Adipose tissue (tissue), 3 donors: ENCODE results near the gene SHD. TPM values are rescaled to one million over a fixed set of nuclear protein-coding genes. Genes with fewer than 3 reads are reported as not detected.
"Not testable (repeated sequence)": the region's sequence is repeated elsewhere in the genome, so short reads cannot be mapped to it uniquely, and the experiment has no call there.

Experiments used
- H3K27ac ChIP-seq: one replicate; pipeline ENCODE4 v1.5.1; 2013; ENCODE audit warnings: low read depth, low read length
- WGBS, 3 donors: extraction: QIAGEN DNeasy Blood & Tissue Kit; methylation state at CpG; one replicate each; pipeline ENCODE4 v1.1.7; 2013; 5-methylcytosine and 5-hydroxymethylcytosine counted together
- polyA plus RNA-seq, 3 donors: library from polyadenylated mRNA; stranded (reverse); fragments of 200-250 nt; gene quantifications; one replicate each; pipeline ENCODE4 v1.2.3, GENCODE V29; 2013
- donor health status: healthy with polysubstance abuse.
- donor health status: Bipolar disorder and iron deficiency.
- donor health status: healthy.

The SHD gene
- polyA plus RNA-seq, 3 donors, result 0.12 TPM; not detected in 2

GRCh38 chr19:4264812-4265211, 14.3 kb upstream of the SHD start:
- H3K27ac ChIP-seq, result no peak overlapping the region
- WGBS, 3 donors, result 71 to 74% (median 73%) methylated on average over 4 of the region's 4 CpGs

- H3K27ac ChIP-seq, result no peak overlapping the region
- 84 to 91% (median 87%) methylated on average over 18 of the region's 18 CpGs for WGBS, 3 donors
These were observed 12.6 kb upstream of the SHD start for GRCh38 chr19:4266253-4267000.

GRCh38 chr19:4267101-4267900, 11.8 kb upstream of the SHD start:
- 42 to 47% (median 42%) methylated on average over 19 to 21 of the region's 21 CpGs for WGBS, 3 donors
- no peak overlapping the region for H3K27ac ChIP-seq

- 74 to 89% (median 88%) methylated on average over 30 of the region's 30 CpGs for WGBS, 3 donors
These were observed 10.9 kb upstream of the SHD start for GRCh38 chr19:4267901-4268815.

GRCh38 chr19:4268816-4269430, 10.1 kb upstream of the SHD start:
- WGBS, 3 donors, result 85 to 89% (median 85%) methylated on average over 13 of the region's 13 CpGs

More at GRCh38 chr19:4267901-4268815, 10.9 kb upstream of the SHD start:
- H3K27ac ChIP-seq, result no peak overlapping the region

GRCh38 chr19:4272894-4273293, 6.2 kb upstream of the SHD start:
- no peak overlapping the region for H3K27ac ChIP-seq
- WGBS, 3 donors, result 74 to 80% (median 75%) methylated on average over 10 of the region's 10 CpGs

More at GRCh38 chr19:4268816-4269430, 10.1 kb upstream of the SHD start:
- H3K27ac ChIP-seq, result no peak overlapping the region

- not testable (repeated sequence) for H3K27ac ChIP-seq
- 66 to 88% (median 86%) methylated on average over 6 of the region's 6 CpGs for WGBS, 3 donors
These were observed 4.8 kb upstream of the SHD start for GRCh38 chr19:4274321-4274686.

GRCh38 chr19:4277191-4277696, 1.8 kb upstream of the SHD start:
- WGBS, 3 donors, result 28 to 54% (median 52%) methylated on average over 16 of the region's 16 CpGs

GRCh38 chr19:4278010-4278409, 1.1 kb upstream of the SHD start:
- 19 to 27% (median 27%) methylated on average over 4 of the region's 4 CpGs for WGBS, 3 donors
- H3K27ac ChIP-seq, result no peak overlapping the region

More at GRCh38 chr19:4277191-4277696, 1.8 kb upstream of the SHD start:
- H3K27ac ChIP-seq, result no peak overlapping the region

- 0 to 2% (median 0%) methylated on average over 22 to 29 of the region's 30 CpGs for WGBS, 3 donors
- no peak overlapping the region for H3K27ac ChIP-seq
These were observed 132 bp downstream of the SHD start for GRCh38 chr19:4279267-4279529.

GRCh38 chr19:4279530-4280422, 710 bp downstream of the SHD start:
- WGBS, 3 donors, result 2 to 3% (median 3%) methylated on average over 40 to 71 of the region's 71 CpGs
- H3K27ac ChIP-seq, result no peak overlapping the region

- 33 to 52% (median 36%) methylated on average over 20 of the region's 20 CpGs for WGBS, 3 donors
- H3K27ac ChIP-seq, result no peak overlapping the region
These were observed 5.3 kb downstream of the SHD start for GRCh38 chr19:4284176-4284958.

- H3K27ac ChIP-seq, result no peak overlapping the region
- 66 to 76% (median 73%) methylated on average over 6 of the region's 6 CpGs for WGBS, 3 donors
These were observed 5.9 kb downstream of the SHD start for GRCh38 chr19:4284974-4285373.

GRCh38 chr19:4286141-4286540, 7.1 kb downstream of the SHD start:
- not testable (repeated sequence) for H3K27ac ChIP-seq
- 74 to 90% (median 88%) methylated on average over 4 of the region's 4 CpGs for WGBS, 3 donors

GRCh38 chr19:4288091-4288777, 9.2 kb downstream of the SHD start:
- WGBS, 3 donors, result 76 to 82% (median 81%) methylated on average over 16 of the region's 16 CpGs
- H3K27ac ChIP-seq, result no peak overlapping the region

GRCh38 chr19:4291184-4291732, 12.2 kb downstream of the SHD start:
- no peak overlapping the region for H3K27ac ChIP-seq
- 56 to 85% (median 77%) methylated on average over 8 of the region's 8 CpGs for WGBS, 3 donors
